Measurements from ENCODE around the gene RBFA.
"Not testable (repeated sequence)": the region's sequence is repeated elsewhere in the genome, so short reads cannot be mapped to it uniquely, and the experiment has no call there.

The RBFA gene

DNA sequence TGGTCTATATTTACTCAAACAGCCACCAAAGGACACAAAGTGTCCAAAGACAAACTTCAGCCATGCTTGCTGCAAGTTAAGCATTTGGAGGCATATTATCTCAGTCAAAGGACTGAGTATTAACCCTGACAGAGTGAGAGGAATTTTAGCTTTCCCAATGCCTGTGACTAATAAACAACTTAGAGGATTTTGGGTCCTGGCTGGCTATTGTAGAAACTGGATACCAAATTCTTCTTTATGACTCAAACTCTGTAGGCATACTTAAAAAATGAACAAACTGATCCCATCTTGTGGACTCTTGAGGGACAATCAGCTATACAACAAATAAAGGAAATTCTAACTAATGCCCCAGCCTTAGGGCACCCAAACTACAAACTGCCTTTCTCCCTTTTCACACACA, 6.5 kb upstream of the RBFA start:
- DNase-seq (ENCODE audit: extremely low read depth in 1 of 2, low read depth in 1 of 2), result not testable (repeated sequence)

DNA sequence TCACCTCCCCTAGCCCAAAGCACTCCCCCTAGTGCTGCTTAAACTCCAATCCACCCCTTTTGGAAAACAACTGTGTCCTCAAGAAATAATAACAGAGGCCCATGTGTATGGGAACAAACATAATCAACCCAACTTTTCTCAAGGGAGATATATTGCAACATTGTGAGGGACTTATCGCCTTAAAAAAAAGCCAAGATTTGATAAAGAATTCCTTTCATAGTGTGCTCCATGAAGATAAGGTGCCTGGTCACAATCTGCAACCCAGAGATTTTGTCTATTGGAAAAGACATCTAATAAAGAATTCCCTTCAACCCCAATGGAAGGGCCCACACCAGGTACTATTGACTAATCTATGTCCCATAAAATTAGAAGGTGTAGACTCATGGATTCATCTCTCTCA, 4.5 kb upstream of the RBFA start:
- no peak for DNase-seq (ENCODE audit: extremely low read depth in 1 of 2, low read depth in 1 of 2)

DNA sequence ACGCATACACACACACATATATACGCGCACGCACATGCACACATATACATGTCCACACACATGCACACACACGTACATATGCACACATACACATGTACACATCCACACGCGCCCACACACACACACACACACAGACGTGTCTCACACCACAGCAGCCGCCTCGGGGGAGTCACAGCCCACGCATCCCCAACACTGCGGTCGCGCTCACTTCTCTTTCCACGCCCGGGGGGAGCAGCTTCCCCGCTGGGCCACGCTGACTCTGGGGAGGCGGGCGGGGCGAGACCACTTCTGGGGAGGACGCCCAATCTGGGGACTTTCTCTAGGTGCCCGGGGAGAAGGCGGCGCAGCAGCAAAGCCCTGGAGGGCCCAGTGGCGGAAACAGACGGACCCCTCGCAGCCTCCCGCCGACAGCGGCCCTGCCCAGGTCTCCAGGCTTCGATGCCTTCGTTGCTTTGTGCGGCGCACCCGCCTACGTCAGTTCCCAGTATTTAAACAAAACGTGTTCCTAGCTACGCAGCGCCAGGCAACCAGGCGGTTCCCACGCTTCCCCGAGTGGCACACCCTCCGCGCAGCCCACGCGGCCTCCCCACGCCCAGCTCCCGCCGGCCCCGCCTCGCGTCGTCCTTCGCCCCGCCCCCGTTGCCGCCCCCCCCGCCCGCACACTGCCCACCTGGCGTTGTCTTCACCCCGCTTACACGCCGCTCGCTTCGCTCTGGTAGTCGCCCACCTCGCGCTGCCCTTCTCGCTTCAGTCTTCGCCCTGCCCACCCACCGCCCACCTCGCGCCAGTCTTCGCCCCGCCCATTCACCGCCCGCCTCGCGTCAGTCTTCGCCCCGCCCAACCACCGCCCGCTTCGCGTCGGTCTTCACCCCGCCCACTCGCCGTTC, 810 bp upstream of the RBFA start:
- DNase-seq (ENCODE audit: extremely low read depth in 1 of 2, low read depth in 1 of 2), result no peak

DNA sequence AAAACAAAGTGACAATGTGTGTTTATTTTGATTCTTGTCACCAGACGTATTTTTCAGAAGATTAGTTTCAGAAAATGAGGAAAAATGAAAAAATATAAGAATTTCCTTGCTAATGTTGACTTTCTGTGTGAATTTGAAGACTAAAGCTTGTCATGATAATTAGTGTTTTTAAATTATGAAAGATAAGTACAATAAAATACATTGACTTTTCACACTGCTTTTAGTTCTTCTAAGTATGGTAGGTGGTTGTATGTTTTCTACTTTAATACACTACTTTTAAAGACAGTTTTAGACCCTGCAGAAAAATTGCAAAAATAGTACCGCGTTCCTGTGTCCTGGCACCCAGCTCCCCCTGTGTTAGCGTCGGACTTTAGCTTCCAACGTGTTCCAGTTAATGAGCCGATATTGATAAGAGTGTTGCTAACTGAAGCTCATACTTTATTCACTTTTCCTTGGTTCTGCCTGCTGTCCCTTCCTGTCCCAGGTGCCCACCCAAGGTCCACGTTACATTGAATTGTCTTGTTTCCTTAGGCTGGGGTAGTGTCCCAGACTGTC, 695 bp downstream of the RBFA start:
- no peak for DNase-seq (ENCODE audit: extremely low read depth in 1 of 2, low read depth in 1 of 2)

DNA sequence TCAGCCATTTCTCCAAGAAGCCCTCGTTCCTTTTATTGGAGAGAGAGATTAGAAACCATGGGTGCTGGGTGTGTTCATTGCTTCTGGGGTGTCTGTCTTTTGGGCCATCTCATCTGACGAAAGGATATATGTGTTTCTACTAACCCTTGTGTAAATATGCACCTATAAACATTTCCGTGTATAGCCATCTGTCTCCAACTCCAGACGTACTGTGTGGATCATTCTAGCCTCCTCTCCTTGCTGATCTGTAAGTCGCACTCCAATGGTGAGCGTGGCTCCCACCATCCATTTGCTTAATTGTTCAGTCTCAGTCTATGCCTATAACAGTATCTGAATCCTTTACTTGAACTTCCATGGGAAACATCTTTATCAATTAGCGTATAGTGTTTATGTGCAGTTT, 1.8 kb downstream of the RBFA start:
- no peak for DNase-seq (ENCODE audit: extremely low read depth in 1 of 2, low read depth in 1 of 2)

DNA sequence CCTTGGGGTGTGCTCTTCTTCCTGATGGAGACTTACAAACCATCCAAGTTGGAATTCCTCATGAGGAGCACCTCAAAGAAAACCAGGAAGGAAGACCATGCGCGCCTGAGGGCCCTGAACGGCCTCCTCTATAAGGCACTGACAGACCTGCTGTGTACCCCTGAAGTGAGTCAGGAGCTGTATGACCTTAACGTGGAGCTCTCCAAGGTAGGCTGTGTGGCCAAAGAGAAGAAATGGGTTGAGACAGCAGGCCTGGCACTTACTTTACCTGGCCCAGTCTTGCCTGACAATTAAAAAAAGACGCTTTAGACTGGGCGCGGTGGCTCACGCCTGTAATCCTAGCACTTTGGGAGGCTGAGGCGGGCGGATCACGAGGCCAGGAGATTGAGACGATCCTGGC, 3.1 kb downstream of the RBFA start:
- DNase-seq (ENCODE audit: extremely low read depth in 1 of 2, low read depth in 1 of 2), result no peak

DNA sequence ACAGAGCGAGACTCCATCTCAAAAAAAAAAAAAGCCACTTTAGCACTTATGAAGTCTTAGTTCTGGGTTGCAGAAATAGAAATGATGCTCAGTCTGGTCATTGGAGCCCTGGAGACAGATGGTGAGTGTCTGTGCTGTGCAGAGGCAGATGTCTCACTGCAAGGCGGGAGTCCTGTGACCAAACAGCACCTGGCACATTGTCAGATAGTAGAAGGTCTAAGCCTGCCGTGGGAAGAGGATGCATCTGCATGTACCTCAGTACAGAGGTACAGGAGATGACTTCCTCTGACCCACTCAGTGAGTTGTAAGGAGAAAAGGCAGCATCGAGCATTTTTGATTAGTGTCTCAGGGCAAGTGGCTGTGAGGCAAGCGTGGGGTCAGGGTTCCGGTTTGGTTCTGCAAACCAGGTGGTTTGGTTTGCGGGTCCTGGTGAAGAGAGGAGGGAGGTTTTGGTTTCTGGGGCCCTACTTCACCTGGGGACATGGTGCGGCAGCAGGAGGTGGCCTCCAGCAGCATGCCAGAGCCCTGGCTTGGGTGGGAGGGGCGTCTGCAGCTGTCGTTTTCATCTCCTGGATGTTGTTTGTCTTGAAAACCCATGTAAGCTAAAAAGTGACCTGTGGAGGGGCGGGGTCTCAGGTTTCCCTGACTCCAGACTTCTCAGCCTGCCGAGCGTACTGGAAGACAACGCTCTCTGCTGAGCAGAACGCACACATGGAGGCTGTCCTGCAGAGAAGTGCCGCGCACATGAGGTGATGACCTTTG, 3.8 kb downstream of the RBFA start:
- DNase-seq (ENCODE audit: extremely low read depth in 1 of 2, low read depth in 1 of 2), result no peak

DNA sequence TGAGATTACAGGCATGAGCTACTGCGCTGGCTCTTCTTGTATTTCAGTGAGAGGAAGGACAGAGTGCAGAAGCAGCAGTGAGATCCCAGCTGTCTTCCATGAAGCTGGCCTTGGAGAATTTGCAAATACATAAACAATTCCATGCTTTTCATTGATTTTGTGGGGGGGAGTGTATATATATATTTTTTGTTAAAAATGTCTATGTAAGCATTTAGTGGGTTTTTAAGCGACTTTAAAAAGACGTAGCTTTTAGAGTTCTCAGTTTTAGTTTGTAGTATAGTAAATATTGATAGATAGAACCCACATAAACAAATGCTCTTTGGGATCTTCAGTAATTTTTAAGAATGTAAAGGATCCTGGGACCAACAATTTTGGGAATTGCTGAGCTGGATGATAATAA, 6.3 kb downstream of the RBFA start:
- DNase-seq (ENCODE audit: extremely low read depth in 1 of 2, low read depth in 1 of 2), result no peak

DNA sequence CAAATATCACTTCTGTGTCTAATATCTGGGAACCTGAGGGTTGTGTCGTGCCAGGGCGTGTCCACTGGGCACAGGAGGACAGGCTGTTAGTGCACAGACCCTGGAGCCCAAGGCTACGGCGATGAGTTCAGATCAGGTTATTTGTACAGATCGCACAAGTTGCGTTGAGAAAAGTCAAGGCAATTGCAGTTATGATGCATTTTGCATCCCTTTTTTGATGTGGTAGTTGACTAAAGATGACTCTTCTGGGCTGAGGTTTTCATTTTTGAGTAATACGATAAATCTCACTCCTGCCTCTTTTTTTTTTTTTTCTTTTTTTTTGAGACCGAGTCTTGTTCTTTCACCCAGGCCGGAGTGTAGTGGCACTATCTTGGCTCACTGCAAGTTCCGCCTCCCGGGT, 7.2 kb downstream of the RBFA start:
- no peak for DNase-seq (ENCODE audit: extremely low read depth in 1 of 2, low read depth in 1 of 2)

DNA sequence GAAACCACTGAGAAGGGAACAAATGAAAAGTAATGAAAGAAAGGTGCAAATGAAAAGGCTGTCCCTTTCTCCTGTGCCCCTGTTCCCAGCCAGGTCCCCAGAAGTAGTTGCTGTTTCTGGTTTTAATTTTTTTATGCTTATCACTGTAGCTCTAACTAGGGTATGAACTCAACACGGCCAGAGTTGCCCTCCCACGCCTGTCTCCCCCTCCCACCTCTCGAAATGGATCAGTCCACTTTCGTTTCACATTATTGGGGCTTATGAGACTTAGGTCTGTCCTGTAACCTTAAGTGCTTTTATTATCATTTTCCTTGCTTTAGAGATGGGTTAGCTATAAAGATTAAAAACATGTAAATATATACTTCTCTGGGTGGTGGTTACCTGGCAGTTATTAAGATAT, 8.6 kb downstream of the RBFA start:
- DNase-seq (ENCODE audit: extremely low read depth in 1 of 2, low read depth in 1 of 2), result no peak

DNA sequence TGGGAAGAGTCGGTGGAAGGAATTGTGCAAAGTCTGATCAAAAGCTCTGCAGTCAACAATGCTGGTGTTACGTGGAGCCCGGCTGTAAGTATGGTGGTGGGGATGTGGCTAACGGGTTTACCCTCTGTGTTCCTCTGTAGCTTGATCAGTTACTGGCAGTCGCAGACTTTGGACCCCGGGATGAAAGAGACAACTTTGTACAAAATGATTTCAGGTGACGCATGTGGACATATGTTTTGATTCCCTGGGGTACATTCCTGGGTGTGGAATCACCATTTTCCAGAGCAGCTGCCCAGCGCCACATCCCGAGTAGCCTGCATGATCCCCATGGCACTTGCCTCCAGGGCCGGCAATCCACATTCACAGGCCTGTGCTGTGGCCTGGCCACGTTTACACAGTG, 9.8 kb downstream of the RBFA start:
- no peak for DNase-seq (ENCODE audit: extremely low read depth in 1 of 2, low read depth in 1 of 2)

DNA sequence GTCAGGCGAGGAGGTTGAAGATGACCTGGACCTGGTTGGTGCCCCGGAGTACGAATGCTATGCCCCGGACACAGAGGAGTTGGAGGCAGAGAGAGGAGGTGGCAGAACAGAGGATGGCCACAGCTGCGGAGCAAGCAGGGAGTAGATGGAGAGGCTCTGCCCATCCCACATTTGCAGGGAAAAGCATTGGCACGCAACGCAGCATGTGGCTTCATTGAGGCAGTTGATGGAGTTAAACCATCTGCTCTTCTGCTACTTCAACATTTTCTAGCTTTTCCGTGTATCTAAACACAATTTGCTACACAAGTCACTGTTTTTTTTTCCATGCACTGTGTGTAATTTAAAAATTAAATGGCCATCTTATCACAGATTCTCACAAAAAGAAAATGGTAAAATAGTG, 11.8 kb downstream of the RBFA start:
- DNase-seq (ENCODE audit: extremely low read depth in 1 of 2, low read depth in 1 of 2), result no peak

DNA sequence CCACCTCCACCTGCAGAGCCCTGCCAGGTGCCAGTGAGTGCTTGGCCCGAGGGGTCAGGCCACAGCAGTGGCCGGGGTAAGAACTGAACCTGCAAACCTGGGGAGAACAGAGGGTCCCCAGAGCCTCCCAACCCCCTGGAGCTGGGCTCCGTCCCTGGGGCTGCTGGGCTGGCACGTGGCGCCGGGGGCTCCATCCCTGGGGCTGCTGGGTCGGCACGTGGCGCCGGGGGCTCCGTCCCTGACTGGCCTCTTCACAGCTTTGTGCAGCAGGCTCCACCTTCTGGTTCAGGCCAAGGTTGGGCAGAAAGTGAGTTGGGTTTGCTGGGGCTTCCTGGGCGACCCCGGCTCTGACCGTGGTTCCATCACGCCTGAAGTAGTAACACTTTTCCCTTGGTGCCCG, 12.2 kb downstream of the RBFA start:
- no peak for DNase-seq (ENCODE audit: extremely low read depth in 1 of 2, low read depth in 1 of 2)

DNA sequence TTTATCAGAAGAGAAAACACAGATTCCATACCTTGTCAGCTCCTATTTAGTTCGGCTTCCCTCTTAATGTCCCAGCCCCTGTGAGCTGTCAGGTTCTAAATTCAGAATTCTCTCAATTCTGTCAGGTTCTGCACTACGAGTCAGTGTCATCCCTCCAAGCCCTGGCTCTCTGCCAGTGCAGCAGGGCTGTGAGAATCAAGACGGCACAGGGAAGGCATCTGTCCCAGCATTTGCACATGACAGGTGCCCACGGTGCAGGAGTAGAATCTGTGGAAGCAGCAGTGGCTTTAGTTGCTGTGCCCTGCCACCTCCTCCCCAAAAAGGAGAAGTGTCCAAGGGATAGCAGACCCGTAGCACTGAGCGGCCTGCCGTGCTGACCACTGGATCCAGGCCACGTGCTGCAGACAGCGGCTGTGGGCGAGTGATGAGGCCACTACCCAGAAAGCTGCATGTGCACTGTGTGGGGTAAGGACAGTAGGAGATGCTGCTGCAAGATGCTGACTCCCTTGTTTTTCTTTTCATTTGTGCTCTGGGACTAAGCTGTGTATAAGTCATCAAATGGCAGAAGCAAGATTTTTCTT, 12.8 kb downstream of the RBFA start:
- DNase-seq (ENCODE audit: extremely low read depth in 1 of 2, low read depth in 1 of 2), result no peak

DNA sequence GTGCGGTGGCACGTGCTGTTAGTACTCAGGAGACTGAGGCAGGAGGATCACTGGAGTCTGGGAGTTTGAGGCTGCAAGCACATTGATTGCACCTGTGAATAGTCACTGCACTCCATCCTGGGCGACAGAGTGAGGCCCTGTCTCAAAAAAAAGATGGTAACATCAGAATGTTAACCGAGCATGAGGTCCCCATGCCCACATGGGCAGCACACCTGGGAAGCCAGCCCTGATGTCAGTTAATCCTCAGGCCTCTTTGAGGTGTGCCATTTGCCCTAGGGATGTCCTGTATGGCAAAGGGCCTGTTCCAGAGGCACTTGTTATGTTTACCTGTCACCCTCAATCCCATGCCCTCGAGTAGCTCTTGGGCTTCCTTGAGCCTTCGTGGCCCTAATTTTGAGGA, 16.6 kb downstream of the RBFA start:
- DNase-seq (ENCODE audit: extremely low read depth in 1 of 2, low read depth in 1 of 2), result no peak

DNA sequence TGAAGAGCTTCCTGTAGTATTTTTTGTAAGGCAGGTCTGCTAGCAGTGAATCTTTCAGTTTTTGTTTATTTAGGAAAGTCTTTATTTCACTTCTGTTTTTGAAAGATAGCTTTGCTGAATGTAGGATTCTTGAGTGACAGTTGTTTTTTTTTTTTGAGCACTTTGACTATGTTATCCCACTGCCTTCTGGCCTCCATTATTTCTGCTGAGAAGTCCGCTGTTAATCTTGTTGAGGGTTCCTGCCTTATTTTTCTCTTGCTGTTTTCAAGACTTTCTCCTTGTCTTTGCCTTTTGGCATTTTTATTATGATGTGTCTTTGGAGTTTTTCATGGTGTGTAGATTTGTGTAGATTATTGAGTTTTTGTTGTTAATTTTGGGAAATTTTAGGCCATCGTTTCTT, 21.9 kb downstream of the RBFA start:
- DNase-seq (ENCODE audit: extremely low read depth in 1 of 2, low read depth in 1 of 2), result no peak

DNA sequence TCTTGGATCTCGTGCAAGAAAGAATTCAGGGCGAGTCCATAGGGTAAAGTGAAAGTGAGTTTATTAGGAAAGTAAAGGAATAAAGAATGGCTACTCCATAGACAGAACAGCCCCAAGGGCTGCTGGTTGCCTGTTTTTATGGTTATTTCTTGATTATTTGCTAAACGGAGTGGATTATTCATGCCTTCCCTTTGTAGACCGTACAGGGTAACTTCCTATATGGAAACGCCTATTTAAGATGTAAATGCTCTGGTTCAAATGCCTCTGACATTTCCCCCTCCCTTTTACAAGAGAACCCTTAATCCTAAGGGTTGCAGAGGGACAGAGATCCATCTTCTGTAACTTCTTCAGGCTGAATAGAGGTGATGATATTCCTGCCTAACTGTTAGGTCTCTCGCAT, 25.7 kb downstream of the RBFA start:
- DNase-seq (ENCODE audit: extremely low read depth in 1 of 2, low read depth in 1 of 2), result no peak

DNA sequence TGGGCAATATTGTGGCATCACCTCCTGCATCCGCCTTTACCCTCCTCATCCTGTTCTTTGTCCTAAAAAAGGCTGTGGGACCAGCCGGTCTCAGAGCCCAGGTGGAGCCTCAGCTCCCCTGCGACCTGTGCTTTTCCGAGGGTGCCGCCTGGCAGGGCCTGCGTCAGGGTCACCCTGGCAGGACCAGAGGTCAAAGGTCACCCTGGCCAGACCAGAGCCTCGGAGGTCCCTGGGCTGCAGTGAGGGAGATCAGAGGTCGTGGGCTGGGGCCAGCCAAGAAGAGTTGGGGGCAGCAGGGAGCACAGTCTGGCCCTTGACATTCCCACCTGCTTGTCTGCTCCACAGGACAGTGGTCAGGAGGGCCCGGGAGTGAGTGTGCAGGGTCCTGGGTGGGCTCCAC, 31.5 kb downstream of the RBFA start:
- DNase-seq (ENCODE audit: extremely low read depth in 1 of 2, low read depth in 1 of 2), result no peak

DNA sequence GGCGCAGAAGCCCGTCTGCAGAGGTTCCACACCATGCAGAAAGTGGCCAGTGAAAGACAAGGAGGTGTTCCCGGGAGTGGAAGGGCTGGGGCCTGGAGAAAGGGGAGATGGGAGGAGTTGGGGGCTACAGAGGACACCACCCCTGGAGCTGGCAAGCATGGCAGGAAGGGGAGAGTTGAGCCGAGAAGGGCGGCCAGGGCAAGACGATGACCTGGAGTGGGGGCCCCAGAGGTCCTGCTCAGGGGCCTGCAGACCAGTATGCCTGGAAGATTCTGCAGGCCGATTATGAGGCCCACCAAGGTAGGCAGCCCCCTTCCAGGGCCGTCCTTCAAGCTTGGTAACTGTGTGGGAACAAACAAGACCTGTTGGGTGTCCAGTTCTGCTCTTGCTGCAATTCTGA, 33.1 kb downstream of the RBFA start:
- DNase-seq (ENCODE audit: extremely low read depth in 1 of 2, low read depth in 1 of 2), result no peak

DNA sequence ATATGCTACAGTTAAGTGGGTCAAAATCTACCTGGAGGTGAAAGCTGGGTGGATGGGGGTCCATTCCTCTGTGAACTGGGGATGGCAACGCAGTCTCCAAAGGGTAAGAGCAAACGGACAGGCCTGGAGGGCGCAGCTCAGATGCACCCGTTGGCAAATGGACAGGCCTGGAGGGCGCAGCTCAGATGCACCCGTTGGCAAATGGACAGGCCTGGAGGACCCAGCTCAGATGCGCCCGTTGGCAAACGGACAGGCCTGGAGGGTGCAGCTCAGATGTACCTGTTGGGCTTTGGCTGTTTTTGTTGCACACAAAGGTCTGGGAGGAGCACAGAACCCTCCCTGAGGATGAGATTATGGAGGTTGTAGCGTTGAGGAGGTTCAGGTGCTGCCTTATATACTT, 33.7 kb downstream of the RBFA start:
- DNase-seq (ENCODE audit: extremely low read depth in 1 of 2, low read depth in 1 of 2), result no peak

DNA sequence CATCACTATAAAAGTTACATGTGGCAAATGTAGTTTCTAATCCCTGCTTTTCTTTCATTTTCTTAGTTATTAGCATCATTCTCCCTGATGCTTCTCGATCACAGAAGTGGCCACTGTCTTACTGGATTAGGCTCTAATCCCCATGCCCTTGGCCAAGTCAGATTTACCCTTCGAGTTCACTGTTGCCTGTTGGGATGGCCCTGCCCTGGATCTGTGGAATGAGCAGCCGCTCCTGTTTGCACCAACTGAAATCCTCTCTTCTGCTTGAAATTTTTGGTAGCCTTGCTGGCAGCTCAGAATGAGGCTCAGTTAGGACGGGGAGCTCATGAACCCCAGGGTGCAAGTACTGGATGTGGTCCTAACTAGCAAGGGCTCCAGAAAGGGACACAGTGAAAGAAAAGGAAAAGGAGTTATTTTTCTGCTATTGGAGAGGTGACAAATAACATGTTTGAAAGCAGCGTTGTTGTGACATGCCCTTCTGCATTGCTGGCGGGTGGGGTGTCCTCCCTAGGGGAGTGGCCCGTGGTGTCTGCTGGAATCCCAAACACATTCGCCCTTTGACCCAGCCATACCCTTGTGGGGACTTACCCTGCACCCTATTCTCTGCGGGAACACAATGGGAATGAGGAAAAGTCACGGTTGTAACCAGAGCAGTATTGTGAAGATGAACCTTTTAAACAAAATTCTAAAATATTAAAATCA, 34.5 kb downstream of the RBFA start:
- no peak for DNase-seq (ENCODE audit: extremely low read depth in 1 of 2, low read depth in 1 of 2)

Measured in stimulated activated CD8-positive, alpha-beta memory T cell treated with anti-CD3 and anti-CD28 coated beads, Interleukin-7, amount 100 ng/mL, for 48 hours (primary cell).